ENCODE measurements around the gene KRT25.

The KRT25 gene

GRCh38 chr17:40755231-40755630 lies at the start of gene KRT25:
TSS of gene KRT25 (minus strand) at chr17:40755331. CDS start at chr17:40755271, 60 bp downstream.
- no peak for TF ChIP-seq CTCF (conservative IDR thresholded peaks at IDR 0.05; ENCODE audit: low read length)
- no peak for DNase-seq (ENCODE audit: low read depth)
- no peak within 1 kb of the TSS for H3K4me3 ChIP-seq (ENCODE audit: low read length)

- peak; percentile 91 for TF ChIP-seq CTCF (conservative IDR thresholded peaks at IDR 0.05; ENCODE audit: low read length)
- peak; percentile 69 for DNase-seq (ENCODE audit: low read depth)
- H3K4me3 ChIP-seq (ENCODE audit: low read length), result no peak overlapping the region
These were observed 48.5 kb upstream of the KRT25 start for GRCh38 chr17:40803617-40804082.

- DNase-seq (ENCODE audit: low read depth), result no peak
- no peak overlapping the region for H3K4me3 ChIP-seq (ENCODE audit: low read length)
- TF ChIP-seq CTCF (conservative IDR thresholded peaks at IDR 0.05; ENCODE audit: low read length), result no peak
These were observed 46.0 kb upstream of the KRT25 start for GRCh38 chr17:40801157-40801556.

GRCh38 chr17:40800381-40800780 lies 45.2 kb upstream of the KRT25 start:
- no peak overlapping the region for H3K4me3 ChIP-seq (ENCODE audit: low read length)
- DNase-seq (ENCODE audit: low read depth), result no peak
- TF ChIP-seq CTCF (conservative IDR thresholded peaks at IDR 0.05; ENCODE audit: low read length), result no peak

GRCh38 chr17:40799859-40800258 lies 44.7 kb upstream of the KRT25 start, which contains the start of gene KRT28:
TSS of gene KRT28 (minus strand) at chr17:40799959. CDS start at chr17:40799893, 66 bp downstream.
- DNase-seq (ENCODE audit: low read depth), result no peak
- no peak within 1 kb of the TSS for H3K4me3 ChIP-seq (ENCODE audit: low read length)
- TF ChIP-seq CTCF (conservative IDR thresholded peaks at IDR 0.05; ENCODE audit: low read length), result no peak

GRCh38 chr17:40796846-40797245 lies 41.7 kb upstream of the KRT25 start:
- TF ChIP-seq CTCF (conservative IDR thresholded peaks at IDR 0.05; ENCODE audit: low read length), result no peak
- DNase-seq (ENCODE audit: low read depth), result no peak
- no peak overlapping the region for H3K4me3 ChIP-seq (ENCODE audit: low read length)

- H3K4me3 ChIP-seq (ENCODE audit: low read length), result no peak overlapping the region
- DNase-seq (ENCODE audit: low read depth), result no peak
- TF ChIP-seq CTCF (conservative IDR thresholded peaks at IDR 0.05; ENCODE audit: low read length), result no peak
These were observed 40.0 kb upstream of the KRT25 start for GRCh38 chr17:40795019-40795667.
